Karpas-422 (cell line): ENCODE data around the gene PRG3. TPM values are rescaled to one million over a fixed set of nuclear protein-coding genes. Genes with fewer than 3 reads are reported as not detected.
"Not testable (repeated sequence)": the region's sequence is repeated elsewhere in the genome, so short reads cannot be mapped to it uniquely, and the experiment has no call there.

Experiments used
- DNase-seq: peaks from one replicate; pipeline ENCODE4 v3.0.0-alpha.2; 2015
- H2AFZ ChIP-seq: fragments of 200-600 bp; sonication (generic); 2 replicates; pipeline ENCODE4 v1.6.1; 2014; ENCODE audit warnings: antibody characterized with exemption, low read length, mixed read lengths
- H3K27ac ChIP-seq: fragments of 200-600 bp; sonication (generic); 2 replicates; pipeline ENCODE4 v1.5.1; 2014; ENCODE audit warnings: mild to moderate bottlenecking, low read length, moderate library complexity
- H3K27me3 ChIP-seq: fragments of 200-600 bp; sonication (generic); 2 replicates; pipeline ENCODE4 v1.6.1; 2014; ENCODE audit warnings: low read length, mixed read lengths
- H3K36me3 ChIP-seq: fragments of 200-600 bp; sonication (generic); 2 replicates; pipeline ENCODE4 v1.6.1; 2014; ENCODE audit warnings: low read length, mixed read lengths; ENCODE audit not compliant: insufficient read depth
- H3K4me1 ChIP-seq: fragments of 200-600 bp; sonication (generic); 2 replicates; pipeline ENCODE4 v1.6.1; 2014; ENCODE audit warnings: mild to moderate bottlenecking, low read length, mixed read lengths
- H3K4me2 ChIP-seq: fragments of 200-600 bp; sonication (generic); 2 replicates; pipeline ENCODE4 v1.6.1; 2014; ENCODE audit warnings: low read length, low read depth, mild to moderate bottlenecking; ENCODE audit not compliant: poor library complexity, severe bottlenecking
- H3K4me3 ChIP-seq: fragments of 200-600 bp; sonication (generic); 2 replicates; pipeline ENCODE4 v1.5.1; 2014; ENCODE audit warnings: mild to moderate bottlenecking, antibody characterized with exemption, low read length, mixed read lengths
- H3K79me2 ChIP-seq: fragments of 200-600 bp; sonication (generic); 2 replicates; pipeline ENCODE4 v1.6.1; 2014; ENCODE audit warnings: mild to moderate bottlenecking, low read length, mixed read lengths
- H3K9ac ChIP-seq: fragments of 200-600 bp; sonication (generic); 2 replicates; pipeline ENCODE4 v1.6.0; 2014; ENCODE audit warnings: low read length
- H3K9me2 ChIP-seq: fragments of 200-600 bp; sonication (generic), shearing (Covaris generic); replicated peaks from 2 replicates; pipeline ENCODE4 v1.6.0; 2014; ENCODE audit warnings: mild to moderate bottlenecking, low read length, moderate library complexity; ENCODE audit not compliant: insufficient read depth
- H3K9me3 ChIP-seq: fragments of 300-700, 200-600 bp; sonication (generic); 2 replicates; pipeline ENCODE4 v1.6.1; 2014; ENCODE audit warnings: low read length, mixed read lengths
- H4K20me1 ChIP-seq: fragments of 200-600 bp; sonication (generic); 2 replicates; pipeline ENCODE4 v1.6.1; 2014; ENCODE audit warnings: mild to moderate bottlenecking, antibody characterized with exemption, low read length, low read depth; ENCODE audit not compliant: insufficient read depth
- total RNA-seq: library from RNA; depleted of rRNA; stranded (reverse); fragments of >200 nt; shearing (Covaris generic); gene quantifications from 2 replicates; pipeline ENCODE4 v1.2.3, GENCODE V29; 2014; ENCODE audit warnings: low replicate concordance

The PRG3 gene
- total RNA-seq, 1 experiment from 2014 or later: not detected

- Histone ChIP-seq H3K27ac (no peak overlapping the region), H3K27me3 (no peaks in the 10 kb centered on the region), H3K9me3 (no peaks in the 10 kb centered on the region), H3K79me2 (no peaks in the 10 kb centered on the region), H3K9ac (no peak overlapping the region), H3K36me3 (no peaks in the 10 kb centered on the region), H2AFZ (no peak overlapping the region), H3K9me2 (no peaks in the 10 kb centered on the region), H4K20me1 (no peaks in the 10 kb centered on the region), H3K4me1 (peaks cover 16% of the 10 kb centered on the region), H3K4me3 (no peak overlapping the region), H3K4me2 (no peak overlapping the region)
- DNase-seq: no peak
Observed at GRCh38 chr11:57341250-57341808, 39.6 kb downstream of the PRG3 start.

- H3K27ac ChIP-seq: no peak overlapping the region
- H2AFZ ChIP-seq: no peak overlapping the region; the same call in 1 of the 2 replicates
- peak; percentile 65 for DNase-seq
Observed at GRCh38 chr11:57340039-57340615, 40.8 kb downstream of the PRG3 start.

GRCh38 chr11:57339328-57339727 lies 41.6 kb downstream of the PRG3 start:
- no peak overlapping the region for H3K4me3 ChIP-seq
- no peaks in the 10 kb centered on the region for H3K9me3 ChIP-seq
- no peak overlapping the region for H3K9ac ChIP-seq
- no peaks in the 10 kb centered on the region; the same call in 1 of the 2 replicates for H4K20me1 ChIP-seq
- peaks cover 16% of the 10 kb centered on the region for H3K79me2 ChIP-seq
- peaks cover 26% of the 10 kb centered on the region for H3K4me1 ChIP-seq
- DNase-seq: no peak
- no peaks in the 10 kb centered on the region for H3K9me2 ChIP-seq
- no peak overlapping the region for H3K4me2 ChIP-seq
- no peaks in the 10 kb centered on the region for H3K27me3 ChIP-seq
- H2AFZ ChIP-seq: no peak overlapping the region
- no peak overlapping the region for H3K27ac ChIP-seq
- H3K36me3 ChIP-seq: no peaks in the 10 kb centered on the region

More at GRCh38 chr11:57340039-57340615, 40.8 kb downstream of the PRG3 start:
- H3K27me3 ChIP-seq: no peaks in the 10 kb centered on the region
- H3K79me2 ChIP-seq: peaks cover 8% of the 10 kb centered on the region
- peaks cover 19% of the 10 kb centered on the region for H3K4me1 ChIP-seq
- no peak overlapping the region for H3K4me3 ChIP-seq
- H4K20me1 ChIP-seq: no peaks in the 10 kb centered on the region; the same call in 1 of the 2 replicates
- H3K36me3 ChIP-seq: no peaks in the 10 kb centered on the region
- H3K9ac ChIP-seq: no peak overlapping the region
- H3K9me2 ChIP-seq: no peaks in the 10 kb centered on the region
- H3K4me2 ChIP-seq: no peak overlapping the region
- no peaks in the 10 kb centered on the region for H3K9me3 ChIP-seq

GRCh38 chr11:57338142-57338541 lies 42.8 kb downstream of the PRG3 start, which contains the start of gene P2RX3:
P2RX3 (plus strand) TSS chr11:57338352; CDS start chr11:57338551, 199 bp downstream.
- H3K4me3 ChIP-seq: no peak within 1 kb of the TSS
- H3K27me3 ChIP-seq: no peaks in the 10 kb centered on the region
- DNase-seq: no peak
- no peak within 1 kb of the TSS for H3K9ac ChIP-seq
- no peaks in the 10 kb centered on the region for H3K9me3 ChIP-seq
- no peak within 1 kb of the TSS for H3K27ac ChIP-seq
- no peak within 1 kb of the TSS for H3K4me2 ChIP-seq
- H2AFZ ChIP-seq: no peak within 1 kb of the TSS
- H3K9me2 ChIP-seq: no peaks in the 10 kb centered on the region
- H3K79me2 ChIP-seq: peaks cover 28% of the 10 kb centered on the region
- H4K20me1 ChIP-seq: no peaks in the 10 kb centered on the region; the same call in 1 of the 2 replicates
- H3K36me3 ChIP-seq: peaks cover 11% of the 10 kb centered on the region; the same call in 1 of the 2 replicates
- H3K4me1 ChIP-seq: peaks cover 37% of the 10 kb centered on the region

- H3K4me2 ChIP-seq: peak overlapping the region; percentile 94
- H3K27me3 ChIP-seq, H2AFZ ChIP-seq, H3K27ac ChIP-seq, H3K9me2 ChIP-seq, DNase-seq, H3K4me3 ChIP-seq, H3K9me3 ChIP-seq, H4K20me1 ChIP-seq: not testable (repeated sequence)
- peaks cover 39% of the 10 kb centered on the region for H3K79me2 ChIP-seq
- peak overlapping the region; percentile 97 for H3K9ac ChIP-seq
- H3K4me1 ChIP-seq: peaks cover 37% of the 10 kb centered on the region
- H3K36me3 ChIP-seq: peaks cover 24% of the 10 kb centered on the region
Observed at GRCh38 chr11:57336856-57337255, 44.1 kb downstream of the PRG3 start.

- H3K27ac ChIP-seq: no peak overlapping the region; the same call in 1 of the 2 replicates
- peaks cover 30% of the 10 kb centered on the region for H3K36me3 ChIP-seq
- no peak for DNase-seq
- H3K9ac ChIP-seq: peak overlapping the region; percentile 97
- H3K4me1 ChIP-seq: peaks cover 37% of the 10 kb centered on the region
- no peaks in the 10 kb centered on the region for H3K9me3 ChIP-seq
- no peaks in the 10 kb centered on the region; the same call in 1 of the 2 replicates for H4K20me1 ChIP-seq
- no peaks in the 10 kb centered on the region for H3K27me3 ChIP-seq
- H3K4me2 ChIP-seq: peak overlapping the region; percentile 94
- H3K9me2 ChIP-seq: no peaks in the 10 kb centered on the region
- peak overlapping the region; percentile 84 for H3K4me3 ChIP-seq
- peak overlapping the region; percentile 51; the same call in 1 of the 2 replicates for H2AFZ ChIP-seq
- peaks cover 39% of the 10 kb centered on the region for H3K79me2 ChIP-seq
Observed at GRCh38 chr11:57336111-57336666, 44.8 kb downstream of the PRG3 start.

- peak; percentile 96 for DNase-seq
- H3K79me2 ChIP-seq: peaks cover 39% of the 10 kb centered on the region
- no peaks in the 10 kb centered on the region; the same call in 1 of the 2 replicates for H4K20me1 ChIP-seq
- peaks cover 36% of the 10 kb centered on the region for H3K36me3 ChIP-seq
- H2AFZ ChIP-seq: peak within 1 kb of the TSS; percentile 51; the same call in 1 of the 2 replicates
- peak within 1 kb of the TSS; percentile 60; the same call in 1 of the 2 replicates for H3K27ac ChIP-seq
- peaks cover 37% of the 10 kb centered on the region for H3K4me1 ChIP-seq
- peak within 1 kb of the TSS; percentile 94 for H3K4me2 ChIP-seq
- peak within 1 kb of the TSS; percentile 84 for H3K4me3 ChIP-seq
- H3K9me3 ChIP-seq: no peaks in the 10 kb centered on the region
- H3K9ac ChIP-seq: peak within 1 kb of the TSS; percentile 97
- H3K9me2 ChIP-seq: no peaks in the 10 kb centered on the region
- no peaks in the 10 kb centered on the region for H3K27me3 ChIP-seq
Observed at GRCh38 chr11:57335343-57336110, 45.4 kb downstream of the PRG3 start, which contains the start of gene SSRP1. SSRP1 (minus strand) TSS chr11:57335892; CDS start chr11:57335121, 771 bp downstream.
